Uterus (tissue), 2 donors: ENCODE measurements around the gene SNRPF.

ENCODE experiments used
- CTCF ChIP-seq, 4 experiments: fragments of 200-600 bp in 2 of 4; fragments of 450-650 bp in 2 of 4; sonication (generic) in 2 of 4; IDR thresholded peaks; one replicate each; pipeline ENCODE4 v1.5.1; 2016 to 2019; ENCODE audit warnings: antibody characterized with exemption in 4 of 4, mild to moderate bottlenecking in 2 of 4, moderate library complexity in 1 of 4
- POLR2A ChIP-seq, 2 donors: fragments of 450-650 bp; IDR thresholded peaks; one replicate each; pipeline ENCODE4 v1.6.1; 2016; ENCODE audit warnings: antibody characterized with exemption in 2 of 2, mild to moderate bottlenecking in 1 of 2, moderate library complexity in 1 of 2

DNA sequence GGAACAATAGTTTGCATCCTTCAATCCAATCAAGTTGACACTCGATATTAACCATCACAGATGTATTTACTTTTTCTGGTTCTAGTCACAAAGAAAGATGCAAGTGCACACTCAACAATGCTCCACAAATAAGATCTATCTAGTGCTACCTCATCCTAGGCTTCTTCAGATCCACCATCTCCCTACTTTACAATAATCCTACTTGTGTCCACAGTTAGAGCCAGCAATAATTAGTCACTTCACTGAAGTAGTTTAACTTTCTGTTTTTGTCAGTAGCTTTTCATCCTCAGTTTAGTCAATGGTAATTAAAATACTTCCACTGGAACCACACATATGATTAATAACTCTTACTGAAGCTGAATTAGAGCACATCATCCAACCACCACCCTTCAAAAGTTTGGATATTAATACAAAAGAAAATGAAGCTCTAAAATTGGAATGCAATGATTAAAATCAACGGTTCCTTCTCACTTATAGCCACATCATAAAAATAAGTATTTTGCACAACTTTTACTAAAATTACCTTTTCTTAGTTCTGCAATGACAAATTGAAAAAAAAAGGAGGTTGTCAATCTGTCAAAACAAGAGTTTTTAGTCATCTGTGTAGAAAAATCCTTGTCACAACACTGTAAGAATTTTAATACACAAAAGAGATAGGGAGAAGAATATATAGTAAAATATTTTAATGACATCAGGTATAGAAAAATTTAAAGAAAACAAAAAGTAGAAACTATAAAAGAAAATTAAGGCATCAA lies 28.2 kb upstream of the SNRPF start:
- TF ChIP-seq CTCF (IDR thresholded peaks at IDR 0.05) (no peak), POLR2A (IDR thresholded peaks at IDR 0.05) (no peak)
